C4-2B (cell line): Measurements from ENCODE around the gene USP6.
"Not testable (repeated sequence)": the region's sequence is repeated elsewhere in the genome, so short reads cannot be mapped to it uniquely, and the experiment has no call there.

ENCODE experiments used
- H3K27ac ChIP-seq: fragments of 450-650 bp; 2 replicates; pipeline ENCODE4 v1.5.1; 2017
- ZFX ChIP-seq: fragments of 450-650 bp; IDR thresholded peaks from 2 replicates; pipeline ENCODE4 v1.6.1; 2017
- TF ChIP-seq, protein P1 (sequence below): fragments of 450-650 bp; conservative IDR thresholded peaks from 2 replicates; pipeline ENCODE4 v1.5.1; 2017; ENCODE audit warnings: mild to moderate bottlenecking

USP6 gene

DNA sequence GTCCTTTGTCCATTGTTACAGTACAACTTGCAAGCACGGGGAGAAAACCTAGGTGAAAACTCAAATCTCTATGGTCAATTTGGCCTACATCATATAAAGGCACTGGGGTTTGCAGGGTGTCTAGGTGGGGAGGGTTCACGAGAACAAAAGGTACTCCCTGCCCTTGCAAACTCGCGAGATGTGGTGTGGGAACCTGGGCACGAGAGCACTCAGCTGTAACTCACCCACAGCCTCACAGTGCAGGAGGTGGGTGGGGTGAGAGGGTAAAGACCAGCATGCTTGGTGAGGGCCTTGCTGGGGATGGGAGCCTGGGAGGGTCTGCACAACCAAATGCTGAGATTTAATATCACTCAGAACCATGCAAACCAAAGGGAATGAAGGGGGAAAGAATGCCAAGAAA lies 94.3 kb downstream of the USP6 start:
- no peak overlapping the region for H3K27ac ChIP-seq
- no peak for TF ChIP-seq ZFX
- TF ChIP-seq, protein P1, sequence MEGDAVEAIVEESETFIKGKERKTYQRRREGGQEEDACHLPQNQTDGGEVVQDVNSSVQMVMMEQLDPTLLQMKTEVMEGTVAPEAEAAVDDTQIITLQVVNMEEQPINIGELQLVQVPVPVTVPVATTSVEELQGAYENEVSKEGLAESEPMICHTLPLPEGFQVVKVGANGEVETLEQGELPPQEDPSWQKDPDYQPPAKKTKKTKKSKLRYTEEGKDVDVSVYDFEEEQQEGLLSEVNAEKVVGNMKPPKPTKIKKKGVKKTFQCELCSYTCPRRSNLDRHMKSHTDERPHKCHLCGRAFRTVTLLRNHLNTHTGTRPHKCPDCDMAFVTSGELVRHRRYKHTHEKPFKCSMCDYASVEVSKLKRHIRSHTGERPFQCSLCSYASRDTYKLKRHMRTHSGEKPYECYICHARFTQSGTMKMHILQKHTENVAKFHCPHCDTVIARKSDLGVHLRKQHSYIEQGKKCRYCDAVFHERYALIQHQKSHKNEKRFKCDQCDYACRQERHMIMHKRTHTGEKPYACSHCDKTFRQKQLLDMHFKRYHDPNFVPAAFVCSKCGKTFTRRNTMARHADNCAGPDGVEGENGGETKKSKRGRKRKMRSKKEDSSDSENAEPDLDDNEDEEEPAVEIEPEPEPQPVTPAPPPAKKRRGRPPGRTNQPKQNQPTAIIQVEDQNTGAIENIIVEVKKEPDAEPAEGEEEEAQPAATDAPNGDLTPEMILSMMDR: no peak

DNA sequence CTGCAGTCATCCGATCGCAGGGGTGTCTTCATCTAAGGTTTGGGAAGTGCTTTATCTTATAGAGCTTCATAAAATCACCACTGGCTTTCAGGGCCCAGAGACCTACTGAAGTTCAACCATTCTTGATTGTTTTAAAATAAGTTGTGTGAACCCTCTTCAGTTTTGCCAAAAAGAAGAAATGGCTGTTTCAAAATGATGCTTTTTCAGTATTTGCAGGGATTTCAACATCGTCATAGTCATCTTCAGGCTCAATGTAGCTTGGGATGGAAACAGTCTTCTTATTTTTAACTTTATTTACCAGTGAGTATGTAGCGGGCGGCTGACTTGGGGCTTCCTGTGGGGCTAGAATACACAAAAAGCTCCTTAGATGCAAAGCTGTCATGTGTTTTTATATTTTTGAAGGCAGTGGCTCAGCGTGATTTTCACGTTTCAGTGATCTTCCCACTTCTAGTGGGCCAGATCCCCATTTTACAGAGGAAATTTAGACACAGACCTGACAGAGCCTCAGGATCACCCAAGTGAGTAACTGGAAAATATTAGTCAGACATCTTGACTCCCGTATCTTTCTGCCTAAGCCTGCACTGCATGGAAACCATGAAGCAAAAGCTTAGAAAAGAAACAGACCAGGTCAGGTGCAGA lies 94.9 kb downstream of the USP6 start:
- TF ChIP-seq, protein P1: no peak
- no peak for TF ChIP-seq ZFX
- H3K27ac ChIP-seq: peak overlapping the region; percentile 19

DNA sequence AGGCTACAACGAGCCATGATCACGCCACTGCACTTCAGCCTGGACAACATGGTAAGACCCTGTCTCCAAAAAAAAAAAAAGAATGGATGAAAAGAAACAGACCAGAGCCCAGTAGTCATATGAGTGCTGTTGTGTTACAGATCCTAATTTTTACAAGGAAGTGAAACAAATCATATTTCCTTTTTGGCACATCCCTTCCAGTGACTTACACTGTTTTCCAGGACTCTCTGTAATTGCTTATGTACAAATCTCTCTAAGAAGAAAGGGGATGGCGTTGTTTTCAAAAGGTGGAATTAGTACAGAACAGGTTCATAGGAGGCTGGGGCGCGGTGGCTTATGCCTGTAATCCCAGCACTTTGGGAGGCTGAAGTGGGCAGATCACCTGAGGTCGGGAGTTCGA lies 95.6 kb downstream of the USP6 start:
- TF ChIP-seq, protein P1: no peak
- no peak for TF ChIP-seq ZFX
- H3K27ac ChIP-seq: peak overlapping the region; percentile 19

DNA sequence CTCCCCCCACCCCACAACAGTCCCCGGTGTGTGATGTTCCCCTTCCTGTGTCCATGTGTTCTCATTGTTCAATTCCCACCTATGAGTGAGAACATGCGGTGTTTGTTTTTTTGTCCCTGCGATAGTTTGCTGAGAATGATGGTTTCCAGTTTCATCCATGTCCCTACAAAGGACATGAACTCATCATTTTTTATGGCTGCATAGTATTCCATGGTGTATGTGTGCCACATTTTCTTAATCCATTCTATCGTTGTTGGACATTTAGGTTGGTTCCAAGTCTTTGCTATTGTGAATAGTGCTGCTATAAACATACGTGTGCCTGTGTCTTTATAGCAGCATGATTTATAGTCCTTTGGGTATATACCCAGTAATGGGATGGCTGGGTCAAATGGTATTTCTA lies 101.7 kb downstream of the USP6 start:
- not testable (repeated sequence) for H3K27ac ChIP-seq

DNA sequence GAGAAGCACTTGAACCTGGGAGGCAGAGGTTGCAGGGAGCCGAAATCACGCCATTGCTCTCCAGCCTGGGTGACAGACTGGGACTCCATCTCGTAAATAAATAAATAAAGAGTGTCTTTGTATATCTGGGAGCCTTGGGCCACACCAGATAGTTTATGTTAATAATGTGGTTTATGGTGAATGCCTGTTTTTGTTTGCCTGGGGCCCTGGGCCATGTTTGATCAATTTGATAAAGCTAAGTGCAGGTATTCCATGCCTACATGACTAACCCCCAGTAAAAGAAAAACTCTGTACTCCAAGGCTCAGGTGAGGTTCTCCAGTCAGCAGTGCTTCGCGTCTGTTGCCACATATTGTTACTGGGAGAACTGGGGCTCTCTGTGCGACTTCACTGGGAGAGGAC lies 103.7 kb downstream of the USP6 start:
- H3K27ac ChIP-seq: no peak overlapping the region
- TF ChIP-seq, protein P1: no peak
- no peak for TF ChIP-seq ZFX

DNA sequence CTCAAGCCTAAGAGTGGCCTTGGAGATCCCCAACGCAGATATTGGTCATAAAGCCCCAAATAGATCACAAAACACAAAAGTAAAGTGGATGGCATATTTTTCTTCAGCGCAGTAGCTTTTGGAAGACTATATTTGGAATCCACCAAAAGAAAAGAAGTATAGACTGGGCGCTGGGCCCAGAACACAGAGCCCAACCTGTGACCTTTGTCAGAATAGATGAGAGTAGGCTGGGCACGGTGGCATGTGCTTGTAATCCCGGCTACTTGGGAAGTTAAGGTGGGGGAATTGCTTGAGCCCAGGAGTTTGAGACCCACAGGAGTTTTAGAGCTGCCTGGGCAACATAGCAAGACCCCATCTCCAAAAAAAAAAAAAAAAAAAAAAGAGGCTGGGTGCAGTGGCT lies 104.2 kb downstream of the USP6 start:
- TF ChIP-seq, protein P1: no peak
- TF ChIP-seq ZFX: no peak
- H3K27ac ChIP-seq: no peak overlapping the region

DNA sequence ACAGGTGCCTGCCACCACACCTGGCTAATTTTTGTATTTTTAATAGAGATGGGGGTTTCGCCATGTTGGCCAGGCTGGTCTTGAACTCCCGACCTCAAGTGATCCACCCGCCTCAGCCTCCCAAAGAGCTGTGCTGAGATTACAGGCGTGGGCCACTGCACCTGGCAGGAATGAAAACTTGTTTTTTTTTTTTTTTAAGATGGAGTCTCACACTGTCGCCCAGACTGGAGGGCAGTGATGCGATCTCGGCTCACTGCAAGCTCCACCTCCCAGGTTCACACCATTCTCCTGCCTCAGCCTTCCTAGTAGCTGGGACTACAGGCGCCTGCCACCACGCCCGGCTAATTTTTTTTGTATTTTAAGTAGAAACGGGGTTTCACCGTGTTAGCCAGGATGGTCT lies 106.1 kb downstream of the USP6 start:
- not testable (repeated sequence) for H3K27ac ChIP-seq
